Gastrocnemius medialis (tissue), 4 donors: ENCODE data around the gene HADHB.

ENCODE experiments used
- POLR2A ChIP-seq, 2 donors: fragments of 450-650 bp; IDR thresholded peaks; one replicate each; pipeline ENCODE4 v1.6.1; 2017; ENCODE audit warnings: antibody characterized with exemption in 2 of 2, mild to moderate bottlenecking in 2 of 2, moderate library complexity in 2 of 2
- TF ChIP-seq, protein P1 (sequence below), 5 experiments: fragments of 450-650 bp in 3 of 5; fragments of 200-600 bp in 2 of 5; sonication (generic) in 2 of 5; IDR thresholded peaks in 4 of 5; conservative IDR thresholded peaks in 1 of 5; 1 replicate in 4 of 5; 2 replicates in 1 of 5; pipeline ENCODE4 v1.5.1; 2016 to 2019; ENCODE audit warnings: antibody characterized with exemption in 5 of 5, mild to moderate bottlenecking in 3 of 5, moderate library complexity in 3 of 5

DNA sequence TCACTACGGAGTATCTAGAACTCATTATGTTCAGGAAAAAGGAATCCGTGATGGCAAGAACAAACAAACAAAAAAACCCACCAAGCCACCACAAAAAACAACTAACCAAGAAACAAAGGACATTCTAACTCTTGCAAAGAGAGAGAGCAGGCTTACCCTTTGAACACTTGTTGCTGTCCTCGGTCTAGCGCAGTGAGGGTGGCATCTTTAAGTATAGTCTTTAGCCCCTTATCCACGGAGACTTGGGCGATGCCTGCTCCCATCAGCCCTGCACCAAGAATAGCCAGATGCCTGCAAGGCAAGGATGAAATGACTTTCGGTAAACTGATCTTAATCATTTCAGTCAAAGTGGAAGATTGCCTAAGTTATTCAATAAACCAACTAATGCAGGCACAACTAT lies 40.8 kb upstream of the HADHB start:
- TF ChIP-seq, protein P1, sequence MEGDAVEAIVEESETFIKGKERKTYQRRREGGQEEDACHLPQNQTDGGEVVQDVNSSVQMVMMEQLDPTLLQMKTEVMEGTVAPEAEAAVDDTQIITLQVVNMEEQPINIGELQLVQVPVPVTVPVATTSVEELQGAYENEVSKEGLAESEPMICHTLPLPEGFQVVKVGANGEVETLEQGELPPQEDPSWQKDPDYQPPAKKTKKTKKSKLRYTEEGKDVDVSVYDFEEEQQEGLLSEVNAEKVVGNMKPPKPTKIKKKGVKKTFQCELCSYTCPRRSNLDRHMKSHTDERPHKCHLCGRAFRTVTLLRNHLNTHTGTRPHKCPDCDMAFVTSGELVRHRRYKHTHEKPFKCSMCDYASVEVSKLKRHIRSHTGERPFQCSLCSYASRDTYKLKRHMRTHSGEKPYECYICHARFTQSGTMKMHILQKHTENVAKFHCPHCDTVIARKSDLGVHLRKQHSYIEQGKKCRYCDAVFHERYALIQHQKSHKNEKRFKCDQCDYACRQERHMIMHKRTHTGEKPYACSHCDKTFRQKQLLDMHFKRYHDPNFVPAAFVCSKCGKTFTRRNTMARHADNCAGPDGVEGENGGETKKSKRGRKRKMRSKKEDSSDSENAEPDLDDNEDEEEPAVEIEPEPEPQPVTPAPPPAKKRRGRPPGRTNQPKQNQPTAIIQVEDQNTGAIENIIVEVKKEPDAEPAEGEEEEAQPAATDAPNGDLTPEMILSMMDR (IDR thresholded peaks at IDR 0.05 in 4 of 5, conservative IDR thresholded peaks at IDR 0.05 in 1 of 5) = no peak
- TF ChIP-seq POLR2A (IDR thresholded peaks at IDR 0.05) = no peak
